Activated T-helper 9 cell treated with anti-CD3 and anti-CD28 coated beads, Interleukin-2, amount 50 U/mL, for 16 hours (primary cell): ENCODE data around the gene TBK1.
A peak's percentile ranks its signal among the peaks of the same experiment; 100 is the strongest.

Experiments used
- DNase-seq: peaks from one replicate; pipeline ENCODE4 v3.0.0-alpha.2; 2020; ENCODE audit warnings: low read depth

The TBK1 gene

DNA sequence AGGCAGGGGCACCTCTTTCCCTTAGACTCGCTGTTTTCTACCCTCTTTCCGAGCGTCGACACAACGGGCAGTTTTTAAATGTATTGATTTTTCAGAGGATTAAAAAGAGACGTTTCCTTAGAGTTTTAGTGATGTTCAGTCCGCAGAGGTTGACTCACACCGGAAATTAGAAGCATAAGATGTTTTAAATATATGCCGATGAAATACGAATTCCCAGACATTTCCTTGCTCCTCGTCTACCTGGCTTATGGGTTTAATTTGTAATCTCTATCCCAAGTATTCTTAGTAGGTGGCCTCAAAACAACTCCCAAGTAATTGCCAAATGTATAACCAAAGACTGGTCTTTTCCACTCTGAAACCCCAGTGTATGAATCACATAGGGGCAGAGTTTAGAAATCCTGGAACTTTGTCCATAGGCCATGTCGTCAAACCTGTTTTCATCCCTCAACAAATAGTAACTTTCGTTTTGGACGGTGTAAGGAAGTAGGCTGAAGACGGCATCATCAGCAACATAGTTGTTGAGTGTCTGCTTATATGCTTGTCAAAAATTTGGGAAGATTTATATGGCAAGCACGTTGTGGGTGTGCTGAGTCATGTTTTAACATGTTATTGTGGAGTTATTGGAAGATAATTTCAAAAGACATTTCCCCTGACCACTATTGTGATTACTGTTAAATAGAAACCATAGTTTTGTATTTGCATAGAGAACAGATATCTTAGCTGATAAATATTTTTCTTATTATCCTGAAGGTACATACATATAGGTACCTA is 824 bp downstream of the TBK1 start:
- DNase-seq, result no peak

DNA sequence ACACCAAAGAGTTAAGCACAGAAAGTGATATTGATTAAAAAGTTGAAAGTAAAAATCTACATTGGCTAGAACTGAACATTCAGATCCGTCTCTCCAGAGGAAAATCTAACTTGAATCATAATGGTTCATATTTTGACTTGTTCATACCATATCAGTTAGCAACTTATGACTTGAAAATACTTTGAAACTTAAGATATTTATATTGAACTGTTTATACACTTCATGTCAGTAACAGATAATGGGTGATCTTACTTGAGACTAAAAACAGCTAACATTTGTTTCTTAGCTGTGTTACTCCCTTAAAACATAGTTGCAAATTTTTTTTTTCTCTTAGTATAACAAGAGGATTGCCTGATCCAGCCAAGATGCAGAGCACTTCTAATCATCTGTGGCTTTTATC is 3.6 kb downstream of the TBK1 start:
- DNase-seq, result no peak

DNA sequence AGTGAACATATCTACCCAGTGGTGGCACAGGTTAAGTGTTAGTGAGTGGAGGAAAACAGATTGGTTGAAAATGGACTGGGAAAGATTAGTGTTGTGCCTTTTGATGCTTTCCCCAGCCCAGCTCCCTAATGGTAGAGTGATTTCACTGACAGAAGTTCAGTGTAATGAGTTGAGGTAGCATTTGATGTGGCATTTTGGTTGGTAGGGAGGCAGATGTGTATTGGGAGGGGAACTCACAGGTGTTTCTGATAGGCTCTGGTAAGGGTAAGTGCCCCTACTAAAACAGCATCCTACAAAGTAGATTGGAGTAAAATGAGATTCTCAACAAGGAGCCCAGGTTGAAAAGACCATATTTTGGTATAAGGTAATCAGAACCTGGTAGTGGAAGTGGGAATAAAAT is 4.2 kb downstream of the TBK1 start:
- DNase-seq, result no peak

DNA sequence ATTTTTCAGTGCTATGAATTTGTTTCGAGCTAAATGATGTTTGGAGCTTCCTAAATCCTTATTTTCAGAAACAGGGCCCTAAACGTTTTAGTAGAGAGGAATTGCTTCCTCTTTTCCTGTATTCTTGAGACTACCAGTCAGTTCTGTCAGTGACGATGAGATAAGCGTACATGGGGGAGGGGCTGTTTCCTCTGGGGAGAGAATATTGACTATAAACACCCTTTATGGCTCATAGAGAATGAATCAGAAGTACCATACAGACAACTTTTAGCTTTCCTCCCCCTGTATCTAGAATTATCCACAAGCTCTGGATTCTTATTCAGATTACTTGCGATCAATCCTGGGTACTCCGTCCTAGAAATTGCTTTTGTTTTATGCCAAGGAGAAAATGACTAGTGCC is 5.1 kb downstream of the TBK1 start:
- peak; percentile 14 for DNase-seq

DNA sequence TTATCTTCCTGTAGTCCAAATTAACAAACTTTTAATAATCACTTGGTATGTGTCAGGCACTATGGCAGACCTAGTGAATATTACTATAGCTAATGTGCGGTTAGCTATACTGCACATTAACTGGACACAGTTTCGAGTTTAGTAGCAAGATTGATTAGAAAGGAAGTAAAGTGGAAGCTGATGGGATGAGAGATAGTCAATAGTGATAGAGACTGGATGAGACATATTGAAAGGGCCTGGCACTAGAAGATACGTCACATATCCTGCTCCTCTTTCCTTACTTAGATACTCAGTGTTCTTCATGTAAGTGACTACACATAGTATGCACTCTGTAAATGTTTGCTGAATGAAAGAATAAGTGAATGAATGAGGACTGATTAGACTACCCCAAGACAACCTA is 5.5 kb downstream of the TBK1 start:
- DNase-seq, result no peak

DNA sequence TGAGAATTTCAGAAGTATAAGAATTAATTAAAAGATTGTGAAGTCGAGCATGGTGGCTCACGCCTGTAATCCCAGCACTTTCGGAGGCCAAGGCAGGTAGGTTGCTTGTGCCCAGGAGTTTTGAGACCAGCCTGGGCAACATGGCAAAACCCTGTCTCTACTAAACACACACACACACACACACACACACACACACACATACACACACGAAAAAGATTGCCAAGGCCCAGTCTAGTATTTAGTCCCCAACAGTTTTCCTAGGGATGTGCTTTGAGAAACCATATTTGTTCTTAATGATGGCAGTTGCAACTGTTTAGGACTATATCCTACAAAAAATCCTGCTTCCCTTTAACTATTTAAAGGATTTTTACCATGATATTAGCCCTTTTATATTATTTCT is 6.0 kb downstream of the TBK1 start:
- no peak for DNase-seq

DNA sequence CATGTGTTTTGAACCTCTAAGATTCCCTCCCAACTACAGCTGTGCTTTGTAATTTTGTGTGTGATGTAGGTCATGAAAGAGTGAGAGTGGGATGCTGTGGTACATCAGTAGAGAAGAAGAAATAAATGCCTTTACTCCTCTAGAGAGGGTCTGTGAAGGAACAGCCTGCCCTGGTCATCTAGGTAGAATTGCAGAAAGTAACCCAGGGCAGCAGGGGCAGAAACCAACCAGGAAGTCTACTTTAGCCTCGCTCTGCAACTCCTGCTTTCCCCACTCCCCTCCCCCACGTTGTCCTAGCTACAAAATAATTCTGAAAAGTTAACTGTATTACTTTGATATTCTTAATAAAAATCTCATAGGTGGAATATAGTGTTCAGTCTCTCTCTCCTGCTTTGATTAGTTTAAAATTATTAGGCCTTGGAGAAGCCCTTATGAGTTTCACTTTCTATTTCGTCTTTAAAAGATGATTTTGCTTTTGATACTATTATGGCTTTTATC is 7.5 kb downstream of the TBK1 start:
- DNase-seq, result no peak

DNA sequence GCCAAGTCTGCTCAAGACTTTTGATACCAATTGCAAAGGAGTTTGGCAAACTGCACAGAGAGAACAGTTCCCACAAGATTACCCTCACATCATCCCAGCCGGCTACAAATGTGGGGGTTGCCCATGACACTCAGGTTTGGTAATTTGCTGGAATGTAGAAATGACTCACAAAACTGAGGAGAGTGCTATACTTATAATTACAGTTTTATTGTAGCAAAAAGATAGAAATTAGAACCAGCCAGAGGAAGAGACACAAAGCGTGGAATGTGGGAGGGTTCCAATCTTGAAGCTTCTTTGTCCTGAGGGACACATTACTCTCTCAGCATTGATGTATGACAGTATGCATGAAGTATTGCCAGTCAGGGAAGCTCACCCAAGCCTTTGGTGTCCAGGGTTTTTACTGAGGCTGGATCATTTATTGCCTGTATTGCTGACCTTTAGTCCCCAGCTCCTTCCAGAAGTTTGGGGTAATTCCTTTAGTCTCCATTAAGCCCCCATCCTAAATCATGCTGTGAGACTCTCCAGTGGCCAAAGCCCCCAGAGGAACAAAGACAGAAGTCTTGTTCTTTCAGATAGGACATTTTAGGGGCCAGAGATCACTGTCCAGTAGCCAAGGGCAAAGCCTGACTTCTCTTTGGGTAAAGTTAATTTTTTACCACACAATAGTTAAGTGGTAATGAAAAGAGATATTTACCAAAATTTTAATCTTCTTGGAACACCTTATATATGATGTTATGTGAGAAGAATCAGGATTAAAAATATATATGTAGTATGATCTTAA is 9.9 kb downstream of the TBK1 start:
- DNase-seq, result no peak

DNA sequence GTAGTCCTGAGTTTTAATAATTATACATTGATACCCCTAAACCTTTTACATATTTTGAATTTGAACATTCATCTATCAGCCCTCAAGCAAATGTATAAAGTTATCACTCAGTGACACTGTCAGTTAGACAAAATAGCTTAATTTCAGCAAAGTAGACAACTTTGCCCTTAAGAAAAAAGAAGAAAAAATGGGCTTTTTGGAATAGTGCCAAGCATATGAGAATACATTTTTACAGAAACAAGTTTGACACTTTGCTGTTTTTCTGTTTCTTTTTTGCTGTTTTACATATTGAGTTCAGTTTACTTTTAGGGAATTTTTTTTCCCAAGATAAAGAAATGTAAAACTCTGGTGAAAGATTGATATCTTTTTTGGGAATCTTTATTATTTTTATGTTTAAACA is 14.3 kb downstream of the TBK1 start:
- no peak for DNase-seq

DNA sequence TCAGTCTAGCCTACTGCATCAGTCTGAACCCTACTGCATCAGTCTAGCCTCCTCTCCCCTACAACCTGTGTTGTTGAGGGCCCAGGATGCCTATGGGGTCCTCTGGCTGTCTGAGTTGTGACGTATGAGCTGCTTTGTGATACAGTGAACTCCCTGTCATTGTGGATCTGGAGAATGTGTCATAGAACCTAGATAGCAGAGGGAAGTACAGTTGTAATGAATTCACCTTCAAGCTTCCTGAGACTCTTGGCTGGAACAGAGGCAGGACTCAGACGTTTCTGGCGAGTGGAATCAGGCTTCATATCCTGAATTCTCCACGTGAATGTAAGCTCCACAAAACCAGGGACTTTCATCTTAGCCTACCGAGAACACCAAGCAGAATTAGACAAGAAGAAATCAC is 17.0 kb downstream of the TBK1 start:
- DNase-seq, result no peak

DNA sequence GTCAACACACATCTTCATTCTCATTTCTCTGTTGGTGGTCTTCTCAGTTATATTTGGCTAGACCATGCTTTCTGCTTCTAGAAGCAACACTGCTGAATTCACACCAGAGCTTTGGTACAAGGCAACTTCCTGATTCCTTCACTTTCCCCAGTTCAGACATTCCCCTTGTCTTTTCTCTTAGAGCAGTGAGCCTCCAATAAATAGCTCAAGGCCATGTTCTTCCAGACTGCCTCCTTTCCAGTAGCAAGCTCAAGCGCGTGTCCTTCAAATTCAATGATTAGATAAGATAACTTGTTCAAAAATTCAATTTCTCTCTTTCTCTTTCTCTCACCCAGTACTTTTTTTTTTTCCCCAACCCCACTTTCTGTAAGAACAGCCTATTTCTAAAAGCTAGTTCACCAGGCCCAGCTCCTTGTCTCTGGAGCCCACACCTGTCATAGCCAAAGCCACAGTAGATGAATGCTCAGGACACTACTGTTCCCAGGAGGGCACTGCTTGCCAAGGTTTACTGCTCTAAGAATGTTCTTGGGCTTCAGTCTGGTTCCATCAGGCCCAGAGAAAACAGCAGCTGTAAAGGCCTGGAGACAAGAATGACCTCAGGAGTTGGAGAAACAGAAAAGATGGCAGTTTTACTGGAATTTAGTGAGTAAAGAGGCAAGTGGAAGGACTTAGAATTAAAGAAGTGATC is 17.7 kb downstream of the TBK1 start:
- DNase-seq, result no peak

DNA sequence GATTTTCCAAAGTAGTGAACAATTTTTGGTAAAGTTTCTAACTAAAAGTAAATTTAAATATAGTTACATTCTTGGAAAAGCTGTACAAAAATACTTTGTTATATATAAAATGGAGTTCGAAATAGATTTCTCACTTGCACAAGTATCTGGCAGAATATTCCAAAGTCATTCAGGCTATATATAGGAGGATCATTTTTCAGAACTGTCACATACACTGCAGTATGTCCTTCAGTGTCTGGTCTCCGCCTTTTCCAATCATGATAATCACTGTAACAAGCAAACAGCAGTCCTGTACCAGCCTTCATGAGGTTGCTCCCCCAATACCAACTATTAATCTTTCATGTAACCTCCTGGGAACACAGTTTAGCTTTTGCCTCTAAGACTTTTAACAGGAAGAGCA is 18.6 kb downstream of the TBK1 start:
- no peak for DNase-seq

DNA sequence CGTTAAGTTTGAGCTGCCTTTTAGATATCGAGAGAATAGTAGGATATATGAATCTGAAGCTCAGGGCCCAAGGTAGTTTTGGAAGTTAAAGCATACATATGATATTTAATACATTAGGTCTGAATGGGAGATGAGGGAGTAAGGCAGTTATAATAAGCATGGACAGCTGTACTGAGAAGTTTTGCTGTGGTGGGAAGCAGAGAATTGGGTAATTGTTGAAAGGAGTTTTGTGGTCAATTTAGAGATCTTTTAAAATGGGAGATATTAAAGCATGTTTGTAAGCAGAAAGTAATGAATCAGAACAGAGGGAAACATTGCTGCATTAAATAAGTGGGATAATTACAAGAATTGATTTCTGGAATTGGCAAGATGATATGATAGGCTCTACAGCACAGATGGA is 21.3 kb downstream of the TBK1 start:
- DNase-seq, result no peak

DNA sequence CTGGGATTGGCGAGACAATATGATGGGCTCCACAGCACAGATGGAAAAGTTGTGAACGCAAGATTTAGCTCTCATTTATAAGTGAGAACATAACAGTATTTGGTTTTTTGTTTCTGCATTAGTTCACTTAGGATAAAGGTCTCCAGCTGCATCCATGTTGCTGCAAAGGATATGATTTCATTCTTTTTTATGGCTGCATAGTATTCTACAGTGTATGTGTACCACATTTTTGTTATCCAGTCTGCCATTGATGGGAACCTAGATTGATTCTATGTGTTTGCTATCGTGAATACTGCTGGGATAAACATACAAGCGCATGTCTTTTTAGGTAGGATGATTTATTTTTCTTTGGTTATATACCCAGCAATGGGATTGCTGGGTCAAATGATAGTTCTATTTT is 23.6 kb downstream of the TBK1 start:
- no peak for DNase-seq

DNA sequence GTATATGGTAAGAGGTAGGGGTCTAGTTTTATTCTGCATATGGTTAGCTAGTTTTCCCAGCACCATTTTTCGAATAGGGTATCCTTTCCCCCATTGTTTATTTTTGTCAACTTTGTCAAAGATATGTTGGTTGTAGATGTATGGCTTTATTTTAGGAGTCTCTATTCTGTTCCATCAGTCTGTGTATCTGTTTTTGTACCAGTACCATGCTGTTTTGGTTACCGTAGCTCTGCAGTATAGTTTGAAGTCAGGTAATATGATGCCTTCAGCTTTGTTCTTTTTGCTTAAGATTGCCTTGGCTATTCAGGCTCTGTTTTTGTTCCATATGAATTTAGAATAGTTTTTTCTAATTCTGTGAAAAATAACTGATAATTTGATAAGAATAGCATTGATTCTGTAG is 24.9 kb downstream of the TBK1 start:
- DNase-seq, result no peak

DNA sequence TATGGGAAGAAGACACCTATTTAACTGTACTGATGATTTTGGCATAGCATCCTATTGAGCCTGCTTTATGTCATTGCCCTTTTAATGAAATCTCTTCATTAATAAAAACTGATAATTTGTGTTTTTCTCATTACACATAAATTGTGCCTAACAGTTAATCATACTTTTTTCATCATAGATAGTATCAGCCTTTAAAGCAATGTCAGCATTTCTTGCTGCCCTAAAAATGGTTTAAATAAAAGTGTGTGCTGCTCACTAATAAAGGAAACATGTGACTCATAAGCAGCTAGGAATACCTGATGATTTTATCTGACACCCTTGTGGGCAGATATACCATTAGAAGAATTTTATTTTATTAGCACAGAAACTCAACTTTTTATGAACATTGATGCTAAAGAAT is 26.7 kb downstream of the TBK1 start:
- no peak for DNase-seq

DNA sequence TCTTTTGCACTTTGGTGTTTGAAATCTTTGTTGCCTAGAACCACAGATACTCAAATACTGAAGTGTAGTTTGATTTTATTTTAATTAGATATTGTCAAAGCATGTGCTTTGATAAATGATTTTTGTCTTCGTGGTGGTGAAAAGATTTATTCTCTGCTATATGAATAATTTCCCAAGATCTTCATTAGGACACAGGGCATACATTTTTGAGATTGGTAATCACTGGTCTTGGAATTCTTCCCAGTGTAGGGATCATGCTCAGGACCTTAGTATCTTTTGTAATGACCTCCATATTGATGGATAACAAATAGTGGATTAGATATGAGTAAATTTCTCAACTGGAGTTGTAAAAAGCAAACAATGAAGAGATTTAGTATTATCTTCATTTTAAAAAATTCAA is 28.2 kb downstream of the TBK1 start:
- DNase-seq, result no peak

DNA sequence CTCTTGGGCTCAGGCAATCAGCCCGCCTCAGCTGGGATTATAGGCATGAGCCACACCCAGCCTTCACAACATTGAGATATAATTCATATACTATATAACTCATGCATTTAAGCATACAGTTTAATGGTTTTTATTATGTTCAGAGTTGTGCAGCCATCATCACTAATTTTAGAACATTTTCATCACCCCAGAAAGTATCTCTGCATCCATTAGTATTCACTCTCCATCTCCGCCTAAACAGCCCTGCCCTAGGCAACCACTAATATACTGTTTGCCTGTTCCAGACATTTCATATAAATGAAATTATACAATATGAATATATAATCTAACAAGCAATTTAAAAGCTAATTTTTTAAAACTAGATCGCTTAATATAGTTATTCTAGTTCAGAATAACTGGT is 34.7 kb downstream of the TBK1 start:
- no peak for DNase-seq

DNA sequence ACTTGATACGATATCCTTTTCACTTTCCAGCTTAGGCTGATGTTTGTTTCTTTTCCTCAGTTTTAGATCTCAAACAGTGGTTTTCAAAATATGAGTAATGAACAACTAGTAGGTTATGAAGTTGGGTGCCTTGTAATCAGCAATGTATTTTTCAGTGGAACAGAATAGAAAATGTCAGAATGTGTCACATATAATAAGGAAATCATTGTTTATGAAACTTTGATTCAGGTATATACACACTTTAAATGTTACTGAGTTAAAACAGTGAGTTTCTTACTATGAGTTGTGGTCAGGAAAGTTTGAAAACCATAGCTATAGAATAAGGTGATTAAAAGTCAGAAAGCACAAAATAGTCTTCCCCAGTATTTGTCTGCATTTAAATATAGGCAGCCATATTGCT is 39.8 kb downstream of the TBK1 start:
- no peak for DNase-seq

DNA sequence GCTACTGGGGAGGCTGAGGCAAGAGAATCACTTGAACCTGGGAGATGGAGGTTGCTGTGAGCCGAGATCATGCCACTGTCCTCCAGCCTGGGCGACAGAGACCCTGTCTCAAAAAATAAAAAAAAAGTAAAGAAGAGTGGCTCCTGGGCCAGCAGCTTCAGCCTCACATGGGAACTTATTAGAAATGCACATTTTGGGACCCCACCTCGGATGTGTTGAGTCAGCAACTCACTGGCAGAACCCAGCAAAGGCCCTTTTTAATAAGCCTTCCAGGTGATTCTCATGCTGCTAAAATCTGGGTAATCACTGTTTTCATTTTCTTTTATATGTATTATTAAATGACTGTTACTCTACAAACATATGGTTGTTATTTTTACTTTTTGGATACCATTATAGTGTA is 41.6 kb downstream of the TBK1 start:
- DNase-seq, result no peak

DNA sequence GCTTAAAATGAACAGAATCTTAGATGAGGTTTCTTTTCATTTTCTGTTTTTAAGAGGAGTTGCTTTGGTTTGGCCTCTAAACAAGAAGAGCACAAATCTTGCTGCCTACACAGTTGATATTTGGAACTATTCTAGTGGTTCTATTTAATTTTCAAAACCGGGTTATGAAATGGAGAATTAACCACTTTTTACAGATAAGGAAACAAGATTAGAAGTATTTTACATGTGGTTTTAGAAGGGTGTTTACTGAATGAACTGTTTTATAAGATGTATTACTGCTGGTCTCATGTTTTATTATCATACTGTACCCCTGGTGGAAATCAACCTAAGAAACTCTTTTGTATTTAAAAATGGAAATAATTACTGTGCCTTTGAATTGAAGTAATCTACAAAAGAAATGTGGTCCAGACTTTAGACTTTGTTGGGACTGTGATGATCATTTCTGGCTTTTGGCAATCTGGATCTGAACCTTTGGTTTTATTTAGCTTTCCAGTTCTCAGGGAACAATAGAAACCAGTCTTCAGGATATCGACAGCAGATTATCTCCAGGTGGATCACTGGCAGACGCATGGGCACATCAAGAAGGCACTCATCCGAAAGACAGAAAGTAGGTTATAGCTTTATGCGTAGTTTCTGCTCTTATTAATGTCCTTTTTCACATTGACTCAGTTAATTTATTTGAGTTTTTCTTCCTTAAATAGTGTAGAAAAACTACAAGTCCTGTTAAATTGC is 43.2 kb downstream of the TBK1 start:
- DNase-seq, result no peak

DNA sequence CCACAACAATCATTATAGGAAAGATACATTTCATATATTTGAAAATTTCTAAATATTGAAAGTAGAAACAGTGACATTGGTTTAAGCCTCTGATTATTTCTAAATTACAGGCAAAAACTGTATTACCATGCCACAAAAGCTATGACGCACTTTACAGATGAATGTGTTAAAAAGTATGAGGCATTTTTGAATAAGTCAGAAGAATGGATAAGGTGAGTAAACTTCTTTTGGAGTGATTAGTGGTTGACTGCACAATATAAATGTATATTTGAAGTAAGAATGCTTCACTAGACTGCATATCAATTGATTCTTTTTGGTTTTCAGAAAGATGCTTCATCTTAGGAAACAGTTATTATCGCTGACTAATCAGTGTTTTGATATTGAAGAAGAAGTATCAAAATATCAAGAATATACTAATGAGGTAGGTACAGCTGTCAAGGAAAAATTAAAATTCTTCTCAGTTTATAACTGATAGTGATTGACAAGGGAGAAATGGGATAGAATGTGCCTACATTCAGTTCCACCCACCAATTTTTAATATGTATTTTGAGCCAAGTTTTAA is 45.0 kb downstream of the TBK1 start:
- DNase-seq, result no peak
